OCI-LY3 (cell line): ENCODE results near the gene AKR1B1.

Experiments used
- H2AFZ ChIP-seq: fragments of 200-600, 300-600 bp; shearing (Covaris generic); 2 replicates; pipeline ENCODE4 v1.6.0; 2014; ENCODE audit warnings: antibody characterized with exemption, low read depth, low read length
- H3K27ac ChIP-seq: fragments of 200-600, 300-600 bp; sonication (generic); 2 replicates; pipeline ENCODE4 v1.5.1; 2014; ENCODE audit warnings: mild to moderate bottlenecking, low read length, moderate library complexity, mixed read lengths
- H3K27me3 ChIP-seq: fragments of 200-600, 300-600 bp; sonication (generic); 2 replicates; pipeline ENCODE4 v1.6.1; 2014; ENCODE audit warnings: low read depth, low read length, mixed read lengths
- H3K36me3 ChIP-seq: fragments of 200-600, 300-600 bp; sonication (generic); replicated peaks from 2 replicates; pipeline ENCODE3; 2014; ENCODE audit warnings: low read depth, low read length, mixed read lengths
- H3K4me1 ChIP-seq: fragments of 300-600, 200-600 bp; sonication (generic); 2 replicates; pipeline ENCODE4 v1.6.1; 2014; ENCODE audit warnings: low read length, mixed read lengths
- H3K4me2 ChIP-seq: fragments of 200-600, 300-600 bp; sonication (generic); 2 replicates; pipeline ENCODE4 v1.6.1; 2014; ENCODE audit warnings: low read length, mixed read lengths
- H3K4me3 ChIP-seq: fragments of 300-600, 200-600 bp; sonication (generic); 2 replicates; pipeline ENCODE4 v1.5.1; 2014; ENCODE audit warnings: antibody characterized with exemption, mild to moderate bottlenecking, low read length, moderate library complexity
- H3K79me2 ChIP-seq: fragments of 300-600, 200-600 bp; shearing (Covaris generic); 2 replicates; pipeline ENCODE4 v1.6.1; 2014; ENCODE audit warnings: mild to moderate bottlenecking, low read length, mixed read lengths
- H3K9ac ChIP-seq: fragments of 300-600, 200-600 bp; shearing (Covaris generic); 2 replicates; pipeline ENCODE4 v1.6.0; 2014; ENCODE audit warnings: mild to moderate bottlenecking, low read length, moderate library complexity
- H3K9me3 ChIP-seq: fragments of 200-600, 300-600 bp; shearing (Covaris generic); 2 replicates; pipeline ENCODE4 v1.6.1; 2014; ENCODE audit warnings: low read length, mixed read lengths; ENCODE audit not compliant: insufficient read depth
- H4K20me1 ChIP-seq: fragments of 200-600, 300-600 bp; sonication (generic); 2 replicates; pipeline ENCODE4 v1.6.1; 2016; ENCODE audit warnings: low read length, mixed read lengths; ENCODE audit not compliant: insufficient read depth
- EZH2phosphoT487 ChIP-seq: fragments of 200-600 bp; shearing (Covaris generic); IDR thresholded peaks from 2 replicates; pipeline ENCODE4 v1.6.1; 2018; ENCODE audit warnings: antibody characterized with exemption, mixed run types, low read depth
- TF ChIP-seq, protein P1 (sequence below): fragments of 200-600, 300-600 bp; sonication (generic); IDR thresholded peaks from 2 replicates; pipeline ENCODE4 v1.5.1; 2014; ENCODE audit warnings: antibody characterized with exemption, low read length, low read depth

Gene AKR1B1

DNA sequence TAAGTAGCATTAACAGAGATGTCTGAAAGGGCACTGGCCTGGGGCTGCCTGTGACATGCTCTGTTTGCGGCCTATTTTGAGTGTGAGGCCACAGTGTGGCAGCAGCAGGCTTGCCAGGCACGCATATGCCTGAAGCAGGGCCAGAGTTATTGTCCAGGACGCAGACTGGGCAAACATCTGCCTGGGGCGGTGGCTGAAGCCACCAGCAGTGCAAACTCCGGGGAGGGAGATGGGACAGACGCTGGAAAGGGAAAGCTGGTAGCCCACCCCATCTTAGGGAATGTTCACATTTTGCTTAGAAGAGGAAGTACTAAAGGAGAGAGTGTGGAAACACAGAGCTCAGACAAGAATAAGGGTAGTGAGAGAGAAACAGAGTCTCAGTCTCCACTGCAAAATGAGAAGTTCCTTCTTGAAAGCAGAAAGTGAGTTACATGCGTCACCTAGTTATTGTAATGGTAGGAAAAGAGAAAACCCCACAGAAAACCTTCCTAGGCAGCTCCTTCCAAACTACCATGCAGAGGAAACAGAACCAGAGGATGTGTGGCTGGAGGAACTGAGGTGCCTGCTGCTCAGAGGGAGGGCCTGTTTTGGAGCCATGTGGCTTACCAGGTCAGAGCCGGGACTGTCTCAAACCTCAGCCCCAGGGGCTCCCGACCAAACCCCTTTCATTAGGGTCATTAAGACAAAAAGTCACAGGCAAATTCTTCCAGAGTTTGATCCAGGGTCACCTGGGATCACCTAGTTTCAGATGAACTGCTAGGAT, 14.5 kb downstream of the AKR1B1 start:
- no peaks in the 10 kb centered on the region for H4K20me1 ChIP-seq
- TF ChIP-seq, protein P1, sequence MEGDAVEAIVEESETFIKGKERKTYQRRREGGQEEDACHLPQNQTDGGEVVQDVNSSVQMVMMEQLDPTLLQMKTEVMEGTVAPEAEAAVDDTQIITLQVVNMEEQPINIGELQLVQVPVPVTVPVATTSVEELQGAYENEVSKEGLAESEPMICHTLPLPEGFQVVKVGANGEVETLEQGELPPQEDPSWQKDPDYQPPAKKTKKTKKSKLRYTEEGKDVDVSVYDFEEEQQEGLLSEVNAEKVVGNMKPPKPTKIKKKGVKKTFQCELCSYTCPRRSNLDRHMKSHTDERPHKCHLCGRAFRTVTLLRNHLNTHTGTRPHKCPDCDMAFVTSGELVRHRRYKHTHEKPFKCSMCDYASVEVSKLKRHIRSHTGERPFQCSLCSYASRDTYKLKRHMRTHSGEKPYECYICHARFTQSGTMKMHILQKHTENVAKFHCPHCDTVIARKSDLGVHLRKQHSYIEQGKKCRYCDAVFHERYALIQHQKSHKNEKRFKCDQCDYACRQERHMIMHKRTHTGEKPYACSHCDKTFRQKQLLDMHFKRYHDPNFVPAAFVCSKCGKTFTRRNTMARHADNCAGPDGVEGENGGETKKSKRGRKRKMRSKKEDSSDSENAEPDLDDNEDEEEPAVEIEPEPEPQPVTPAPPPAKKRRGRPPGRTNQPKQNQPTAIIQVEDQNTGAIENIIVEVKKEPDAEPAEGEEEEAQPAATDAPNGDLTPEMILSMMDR, result no peak
- TF ChIP-seq EZH2phosphoT487, result no peak
- no peaks in the 10 kb centered on the region for H3K27me3 ChIP-seq
- H2AFZ ChIP-seq, result no peak overlapping the region
- H3K4me3 ChIP-seq, result no peak overlapping the region
- no peaks in the 10 kb centered on the region for H3K79me2 ChIP-seq
- H3K36me3 ChIP-seq, result peaks cover 30% of the 10 kb centered on the region
- no peak overlapping the region for H3K27ac ChIP-seq
- no peak overlapping the region for H3K4me2 ChIP-seq
- H3K4me1 ChIP-seq, result no peaks in the 10 kb centered on the region
- no peak overlapping the region for H3K9ac ChIP-seq
- no peaks in the 10 kb centered on the region for H3K9me3 ChIP-seq

DNA sequence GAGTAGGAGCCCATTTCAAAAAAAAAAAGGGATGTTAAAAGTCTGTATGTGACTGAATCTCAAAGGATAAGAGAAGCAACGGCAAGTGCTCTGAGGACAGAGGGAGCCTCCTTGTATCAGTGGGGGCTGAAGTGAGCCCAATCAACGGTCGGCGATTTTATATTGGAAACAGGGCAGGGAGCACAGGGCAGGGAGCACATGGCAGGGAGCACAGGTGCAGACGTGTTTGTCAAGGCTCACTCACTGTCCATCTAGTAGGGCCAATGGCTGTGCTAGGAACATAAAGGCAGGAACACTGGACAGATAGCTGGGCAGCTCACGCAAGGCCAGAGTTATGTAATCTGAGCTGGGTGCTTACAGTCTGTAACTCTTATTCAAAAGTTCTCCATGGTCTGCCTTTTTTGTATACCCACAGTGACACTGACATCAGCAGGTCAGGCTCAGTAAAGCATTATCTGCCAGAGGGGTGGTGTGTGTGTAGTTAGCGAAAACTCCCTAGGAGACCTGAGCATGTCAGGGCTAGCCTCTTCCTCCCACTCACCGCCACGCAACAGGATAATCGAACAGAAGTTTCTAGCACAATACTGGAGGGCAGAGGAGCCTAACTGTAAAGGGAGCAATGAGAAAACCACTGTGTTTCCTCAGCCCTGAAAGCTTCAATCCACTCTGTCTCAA, 15.4 kb downstream of the AKR1B1 start:
- no peak overlapping the region for H3K4me3 ChIP-seq
- TF ChIP-seq EZH2phosphoT487, result no peak
- TF ChIP-seq, protein P1, result no peak
- no peaks in the 10 kb centered on the region for H4K20me1 ChIP-seq
- no peaks in the 10 kb centered on the region for H3K9me3 ChIP-seq
- H3K79me2 ChIP-seq, result no peaks in the 10 kb centered on the region
- H3K4me2 ChIP-seq, result no peak overlapping the region
- H3K36me3 ChIP-seq, result peaks cover 32% of the 10 kb centered on the region
- H3K27me3 ChIP-seq, result no peaks in the 10 kb centered on the region
- H3K27ac ChIP-seq, result no peak overlapping the region
- H3K9ac ChIP-seq, result no peak overlapping the region
- no peaks in the 10 kb centered on the region for H3K4me1 ChIP-seq
- no peak overlapping the region for H2AFZ ChIP-seq

DNA sequence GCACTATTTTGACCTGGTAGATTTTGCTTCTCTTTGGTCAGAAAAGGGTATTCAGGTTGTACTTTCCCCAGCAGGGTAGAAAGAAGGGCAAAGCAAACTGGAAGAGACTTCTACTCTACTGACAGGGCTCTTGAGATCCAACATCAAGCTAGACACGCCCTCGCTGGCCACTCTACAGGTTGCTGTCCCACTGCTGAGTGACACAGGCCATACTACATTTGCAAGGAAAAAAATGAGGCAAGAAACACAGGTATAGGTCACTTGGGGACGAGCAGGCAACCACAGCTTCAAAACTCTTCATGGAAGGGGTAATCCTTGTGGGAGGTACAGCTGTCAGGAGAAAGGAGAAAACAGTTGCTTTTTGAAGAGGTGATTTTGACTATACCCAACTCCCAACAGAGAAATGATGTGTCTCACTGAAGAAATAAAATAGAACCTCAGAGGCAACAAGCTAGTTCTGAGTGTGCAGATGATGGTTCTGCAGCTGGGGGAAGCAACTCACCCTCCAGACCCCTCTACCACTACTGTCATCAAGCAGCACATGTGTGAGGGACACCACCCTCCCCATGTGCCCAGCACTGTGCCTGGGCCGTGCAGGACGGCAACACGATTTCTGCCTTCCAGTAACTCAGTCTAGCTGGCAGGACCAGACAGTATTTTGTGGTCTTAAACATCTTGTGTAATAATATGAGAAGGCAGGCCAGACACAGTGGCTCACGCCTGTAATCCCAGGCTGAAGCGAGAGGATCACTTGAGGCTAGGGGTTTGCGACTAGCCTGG, 16.3 kb downstream of the AKR1B1 start:
- no peaks in the 10 kb centered on the region for H4K20me1 ChIP-seq
- H3K27me3 ChIP-seq, result no peaks in the 10 kb centered on the region
- H3K27ac ChIP-seq, result no peak overlapping the region
- TF ChIP-seq, protein P1, result no peak
- no peak for TF ChIP-seq EZH2phosphoT487
- peaks cover 33% of the 10 kb centered on the region for H3K36me3 ChIP-seq
- H3K4me3 ChIP-seq, result no peak overlapping the region
- H2AFZ ChIP-seq, result no peak overlapping the region
- no peaks in the 10 kb centered on the region for H3K79me2 ChIP-seq
- no peaks in the 10 kb centered on the region for H3K9me3 ChIP-seq
- no peak overlapping the region for H3K9ac ChIP-seq
- H3K4me1 ChIP-seq, result no peaks in the 10 kb centered on the region
- no peak overlapping the region for H3K4me2 ChIP-seq

- Histone ChIP-seq H3K9ac (no peak overlapping the region), H3K79me2 (no peaks in the 10 kb centered on the region), H3K9me3 (no peaks in the 10 kb centered on the region), H3K4me1 (no peaks in the 10 kb centered on the region), H3K27me3 (no peaks in the 10 kb centered on the region), H4K20me1 (no peaks in the 10 kb centered on the region), H3K27ac (no peak overlapping the region), H2AFZ (no peak overlapping the region), H3K4me3 (no peak overlapping the region), H3K4me2 (no peak overlapping the region), H3K36me3 (peaks cover 24% of the 10 kb centered on the region)
- TF ChIP-seq, protein P1, result no peak
- TF ChIP-seq EZH2phosphoT487, result no peak
Observed at GRCh38 chr7:134441264-134441663, 17.6 kb downstream of the AKR1B1 start.
